Muscle of arm (tissue), 12 donors: ENCODE results near the gene OR8B8. TPM values are rescaled to one million over a fixed set of nuclear protein-coding genes. Genes with fewer than 3 reads are reported as not detected.
A peak's percentile ranks its signal among the peaks of the same experiment; 100 is the strongest.
"Not testable (repeated sequence)": the region's sequence is repeated elsewhere in the genome, so short reads cannot be mapped to it uniquely, and the experiment has no call there.

Experiments
- DNase-seq: peaks from one replicate; pipeline ENCODE4 v3.0.0-alpha.2; 2013
- polyA plus RNA-seq, 12 donors: library from polyadenylated mRNA; unstranded; fragments of 120-200 nt; gene quantifications; one replicate each; pipeline ENCODE4 v1.2.1, GENCODE V29; 2013; ENCODE audit not compliant: insufficient read length in 12 of 12

Gene OR8B8
- polyA plus RNA-seq, 12 donors = not detected

DNA sequence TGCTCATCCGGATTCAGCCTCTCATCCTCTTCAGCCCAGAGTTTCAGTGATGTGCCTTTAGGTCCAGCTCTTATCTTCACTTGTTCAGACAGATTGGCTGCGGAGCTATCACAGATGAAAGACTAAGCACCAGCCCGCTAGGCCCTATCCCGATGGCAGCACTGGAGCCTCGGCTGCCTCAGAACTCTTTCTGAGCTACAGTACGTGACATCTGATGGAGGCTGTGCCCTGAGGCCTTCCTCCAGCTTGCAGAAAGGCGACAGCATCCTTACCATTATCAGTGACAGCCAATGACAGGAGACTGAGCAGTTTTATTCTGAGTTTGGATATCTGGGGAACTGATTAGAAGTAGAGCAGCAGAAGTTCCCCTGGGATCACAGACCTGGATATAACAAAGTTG lies 4.0 kb downstream of the OR8B8 start:
- no peak for DNase-seq

DNA sequence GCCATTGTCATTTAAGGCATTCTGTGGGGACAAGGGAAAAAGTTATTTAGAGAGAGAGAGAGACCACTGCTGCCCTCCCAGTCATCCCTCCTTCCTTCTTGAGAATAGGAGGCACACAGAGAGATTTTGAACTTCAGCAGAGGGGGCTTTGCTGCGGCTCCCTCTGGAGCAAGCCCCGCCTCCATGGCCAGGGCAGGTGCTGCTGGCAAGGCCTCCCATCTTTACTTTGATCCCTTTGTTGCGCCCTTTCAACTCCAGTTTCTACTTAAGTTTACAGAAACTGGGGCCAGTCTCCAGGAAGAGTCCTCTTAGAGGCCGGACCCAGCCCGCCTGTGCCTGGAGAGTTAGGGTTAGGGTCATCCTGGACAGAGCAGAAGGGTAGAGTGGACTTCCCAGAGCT lies 4.4 kb downstream of the OR8B8 start:
- no peak for DNase-seq

DNA sequence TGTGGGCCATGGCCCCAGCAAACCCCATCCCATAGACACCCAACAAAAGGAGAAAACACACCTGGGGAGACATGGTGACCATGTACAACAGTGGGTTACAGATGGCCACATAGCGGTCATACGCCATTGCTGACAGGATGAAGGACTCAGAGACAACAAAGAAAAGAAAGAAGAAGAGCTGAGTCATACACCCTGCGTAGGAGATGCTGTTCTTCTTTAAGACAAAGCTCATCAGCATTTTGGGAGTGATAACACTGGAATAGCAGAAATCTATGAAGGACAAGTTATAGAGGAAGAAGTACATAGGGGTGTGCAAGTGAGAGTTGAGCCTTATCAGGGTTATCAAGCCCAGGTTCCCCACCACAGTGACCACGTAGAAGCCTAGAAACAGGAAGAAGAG lies 4.9 kb downstream of the OR8B8 start:
- no peak for DNase-seq

DNA sequence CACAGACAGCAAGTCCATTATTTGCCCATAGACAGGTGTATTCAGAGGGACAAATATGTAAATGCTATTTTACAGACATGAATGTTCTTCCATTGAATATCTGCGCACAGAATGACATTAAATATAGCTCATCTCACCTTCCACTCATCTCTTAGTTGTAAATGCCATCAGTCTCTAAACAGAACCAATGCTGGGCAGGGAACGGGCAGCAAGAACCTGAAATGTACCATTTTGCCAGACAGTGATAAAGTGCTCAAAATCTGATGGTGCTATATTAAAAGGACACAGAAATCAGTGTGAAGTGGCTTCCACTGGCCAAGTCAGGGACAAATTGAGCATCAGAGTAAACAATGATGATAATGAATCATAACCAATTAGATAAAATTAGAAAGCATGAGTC lies 10.8 kb downstream of the OR8B8 start:
- DNase-seq = no peak

DNA sequence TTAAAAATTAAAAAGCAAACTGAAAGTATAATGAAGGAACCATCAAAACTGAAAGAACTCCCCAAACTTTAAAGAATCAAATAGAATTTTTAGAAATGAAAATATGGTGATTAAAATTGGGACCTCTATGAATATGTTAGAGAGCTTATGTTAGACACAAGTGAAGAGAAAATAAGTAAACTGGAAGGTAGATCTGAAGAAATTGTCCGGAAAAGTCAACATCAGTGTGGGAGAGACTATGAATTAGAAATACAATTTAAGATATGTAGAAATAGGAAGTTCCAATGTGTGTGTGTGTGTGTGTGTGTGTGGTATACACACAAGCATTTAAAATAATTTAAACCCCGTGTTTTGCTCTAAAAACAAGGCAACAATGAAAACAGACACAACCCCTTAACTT lies 15.9 kb downstream of the OR8B8 start:
- no peak for DNase-seq

DNA sequence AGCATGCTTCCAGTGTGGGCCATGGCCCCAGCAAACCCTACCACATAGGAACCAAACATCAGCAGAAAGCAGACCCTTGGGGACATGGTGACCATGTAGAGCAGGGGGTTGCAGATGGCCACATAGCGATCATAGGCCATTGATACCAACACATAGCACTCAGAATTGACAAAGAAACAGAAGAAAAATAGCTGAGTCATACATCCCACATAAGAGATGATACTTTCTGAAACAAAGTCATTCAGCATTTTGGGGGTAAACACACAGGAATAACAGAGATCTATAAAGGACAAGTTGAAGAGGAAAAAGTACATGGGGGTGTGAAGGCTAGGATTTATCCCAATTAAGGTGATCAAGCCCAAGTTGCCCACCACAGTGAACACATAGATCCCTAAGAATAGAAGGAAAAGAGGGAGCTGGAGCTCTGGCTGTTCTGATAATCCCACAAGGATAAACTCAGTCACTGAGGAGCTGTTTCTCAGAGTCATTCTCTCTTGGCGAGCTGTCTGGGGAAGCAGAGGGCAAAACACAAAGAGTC lies 21.0 kb downstream of the OR8B8 start, which contains the start of gene OR8B4:
Gene OR8B4, minus strand, starts transcription at position 488 of the 538 bp plus-strand sequence. Its CDS starts 0 bp downstream, at position 488.
- DNase-seq = no peak

DNA sequence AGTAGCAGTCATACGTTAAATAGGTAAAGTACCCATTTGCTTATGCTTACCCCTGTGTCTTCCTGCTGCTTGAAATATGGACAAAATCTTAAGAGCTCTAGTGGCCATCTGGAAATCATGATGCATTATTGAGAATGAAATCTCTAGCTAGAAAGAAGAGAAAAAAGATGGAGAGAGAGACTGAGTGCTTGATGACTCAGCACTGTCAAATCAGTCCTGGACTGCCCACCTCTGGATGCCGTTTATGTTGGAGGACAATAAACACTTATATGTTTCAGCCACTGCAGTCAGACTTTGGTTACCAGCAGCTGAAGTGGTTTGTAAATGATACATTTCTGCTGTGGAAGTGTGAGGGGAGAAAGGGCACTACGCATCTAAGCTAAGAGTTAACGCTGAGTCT lies 24.5 kb downstream of the OR8B8 start:
- DNase-seq = no peak

DNA sequence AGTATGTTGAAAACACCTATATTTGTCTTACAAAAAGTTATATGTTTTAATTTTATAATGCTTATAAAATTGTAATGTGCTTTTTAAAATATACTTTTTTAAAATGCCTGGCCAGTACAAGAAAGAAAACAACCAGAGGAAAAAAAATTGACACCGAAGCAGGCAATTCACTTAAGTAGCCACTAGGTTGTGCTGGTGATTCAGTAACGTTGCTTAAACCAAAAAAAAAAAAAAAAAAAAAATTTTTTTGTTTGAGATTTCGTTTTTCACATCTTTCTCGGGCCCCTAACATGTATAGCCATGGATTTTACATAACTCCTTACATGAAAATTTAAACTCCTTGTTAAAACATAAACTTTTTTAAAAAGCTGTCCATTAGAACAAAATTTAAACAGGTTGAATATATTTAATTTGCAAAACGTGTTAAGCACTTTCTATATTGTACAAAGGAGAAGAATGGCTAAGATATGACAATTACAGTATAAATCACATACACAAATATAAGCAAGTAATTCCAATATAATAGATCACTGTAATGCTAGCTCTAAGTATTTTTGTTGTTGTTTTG lies 30.1 kb downstream of the OR8B8 start:
- no peak for DNase-seq

DNA sequence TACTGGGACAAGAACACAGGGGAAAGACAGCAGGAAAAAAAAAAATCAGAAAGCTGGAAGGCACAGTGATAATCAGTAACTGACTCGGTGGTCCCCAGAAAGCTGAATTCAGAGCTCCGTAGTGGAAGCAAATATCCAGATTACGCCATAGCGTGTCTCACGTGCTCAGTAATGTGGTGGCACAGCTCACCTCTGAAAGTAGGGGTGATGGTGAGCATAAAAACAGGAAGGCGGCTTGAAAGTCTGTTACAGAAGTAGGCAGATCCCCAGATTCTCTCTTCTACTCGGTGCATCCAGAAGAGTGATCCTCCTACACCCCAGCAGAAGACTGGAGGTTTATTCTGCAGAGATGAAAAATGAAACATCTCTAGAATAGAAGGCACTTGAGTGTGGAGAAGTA lies 35.6 kb downstream of the OR8B8 start:
- DNase-seq = no peak

DNA sequence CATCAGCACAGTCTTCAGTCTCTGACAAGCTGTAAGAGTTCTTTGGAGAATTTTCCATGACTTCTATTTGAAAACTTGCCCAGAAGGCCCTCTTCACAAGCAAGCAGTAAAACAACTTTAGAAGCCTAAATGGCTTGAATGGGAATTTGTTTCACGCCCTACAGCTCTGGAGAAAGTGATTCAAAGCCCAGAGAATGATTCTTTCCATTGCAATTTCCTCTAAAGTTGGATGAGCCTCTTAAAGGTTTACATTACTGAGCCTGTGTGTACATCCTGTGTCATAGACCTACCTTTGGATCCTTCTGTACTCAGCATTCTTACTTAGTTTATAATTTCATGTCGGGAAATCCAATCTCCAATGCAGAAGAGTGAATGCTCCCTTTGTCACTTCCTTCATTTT lies 39.9 kb downstream of the OR8B8 start:
- DNase-seq = no peak

DNA sequence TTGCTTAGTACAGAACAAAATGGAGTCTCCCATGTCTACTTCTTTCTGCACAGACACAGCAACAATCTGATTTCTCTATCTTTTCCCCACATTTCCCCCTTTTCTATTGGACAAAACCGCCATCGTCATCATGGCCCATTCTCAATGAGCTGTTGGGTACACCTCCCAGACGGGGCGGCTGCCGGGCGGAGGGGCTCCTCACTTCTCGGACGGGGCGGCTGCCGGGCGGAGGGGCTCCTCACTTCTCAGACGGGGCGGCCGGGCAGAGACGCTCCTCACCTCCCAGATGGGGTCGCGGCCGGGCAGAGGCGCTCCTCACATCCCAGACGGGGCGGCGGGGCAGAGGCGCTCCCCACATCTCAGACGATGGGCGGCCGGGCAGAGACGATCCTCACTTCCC lies 42.3 kb downstream of the OR8B8 start:
- not testable (repeated sequence) for DNase-seq

DNA sequence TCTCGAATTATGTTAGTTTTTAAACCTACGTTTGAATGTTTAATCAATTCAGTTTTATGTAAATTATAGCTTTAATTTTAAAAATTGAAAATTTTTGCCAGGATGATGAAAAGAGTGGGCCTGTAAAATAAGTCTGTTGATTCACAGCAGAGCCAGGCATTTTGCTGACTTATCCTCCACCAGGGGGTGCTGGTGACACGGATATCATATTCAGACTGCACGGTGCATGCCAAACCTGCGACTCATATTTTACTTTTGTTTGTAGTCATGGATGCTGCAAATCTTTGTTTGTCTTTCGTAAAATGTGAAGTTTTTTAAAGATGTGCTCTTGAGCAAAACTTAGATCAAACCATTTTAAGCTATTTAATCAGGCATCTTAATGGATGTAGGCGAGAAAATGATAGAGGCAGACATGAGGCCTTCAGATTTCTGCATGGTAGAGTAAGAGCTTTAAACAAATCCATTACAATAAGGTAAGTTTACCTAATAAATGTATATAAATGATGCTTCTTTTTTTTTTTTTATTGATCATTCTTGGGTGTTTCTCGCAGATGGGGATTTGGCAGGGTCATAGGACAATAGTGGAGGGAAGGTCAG lies 43.1 kb downstream of the OR8B8 start:
- DNase-seq = peak; percentile 48

DNA sequence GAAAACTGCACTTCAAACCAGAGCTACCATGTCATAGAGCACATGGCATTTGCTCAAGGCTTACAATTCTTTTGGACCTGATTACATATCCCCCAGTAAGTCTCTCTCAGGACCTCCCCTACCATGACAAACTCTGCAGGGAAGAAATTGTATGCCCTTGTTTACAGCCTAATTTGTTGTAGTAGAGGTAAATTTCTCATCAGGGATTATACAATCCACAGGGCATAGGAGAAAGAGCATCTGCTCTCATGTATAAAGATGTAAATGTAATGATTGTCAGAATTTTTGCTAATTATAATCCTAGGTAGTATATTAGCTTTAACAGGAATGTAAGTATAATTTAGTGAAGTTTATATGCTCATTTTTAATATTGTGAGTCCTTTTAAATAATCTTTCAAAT lies 46.6 kb downstream of the OR8B8 start, which contains the start of gene OR8B3:
Gene OR8B3, minus strand, starts transcription at position 101 of the 400 bp plus-strand sequence. CDS start 1,673 bp downstream, outside the sequence.
- no peak for DNase-seq

DNA sequence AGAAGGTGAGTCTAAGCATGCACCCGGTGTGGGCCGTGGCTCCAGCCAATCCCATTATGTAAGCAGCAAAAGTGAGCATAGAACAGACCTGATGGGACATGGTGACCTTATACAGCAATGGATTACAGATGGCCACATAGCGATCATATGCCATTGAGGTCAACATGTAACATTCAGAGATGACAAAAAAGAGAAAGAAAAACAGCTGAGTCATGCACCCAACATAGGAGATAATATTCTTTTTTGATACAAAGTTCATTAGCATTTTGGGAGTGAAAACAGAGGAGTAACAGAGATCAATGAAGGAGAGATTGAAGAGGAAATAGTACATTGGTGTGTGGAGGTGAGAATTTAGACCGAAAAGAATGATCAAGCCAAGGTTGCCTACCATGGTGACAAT lies 48.6 kb downstream of the OR8B8 start:
- not testable (repeated sequence) for DNase-seq

DNA sequence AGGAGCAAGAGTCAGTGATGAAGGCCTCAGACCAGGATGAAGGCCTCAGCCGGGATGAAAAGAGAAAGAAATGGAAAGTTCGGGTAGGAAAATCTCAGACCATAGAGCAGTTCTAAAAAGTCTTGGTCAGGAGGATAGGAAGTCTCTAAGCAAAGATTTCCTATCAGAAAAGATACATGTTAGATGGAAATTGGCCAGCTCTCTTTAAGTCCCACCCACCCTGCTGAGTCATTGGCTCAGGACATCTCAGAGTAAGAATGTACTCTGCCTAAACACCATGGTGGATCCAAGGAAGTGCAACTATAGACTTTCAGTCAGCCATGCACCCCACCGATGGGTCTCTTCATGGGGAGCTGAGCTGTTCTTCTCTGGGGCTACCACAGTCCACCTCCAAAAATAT lies 51.1 kb downstream of the OR8B8 start:
- DNase-seq = no peak

Other genes starting within 250 kb of the OR8B8 start
- under 1 TPM in 1 of 12 donors, not detected in 11; 0.04 TPM for gene OR8G1, start 204.6 kb downstream of the OR8B8 start, polyA plus RNA-seq
- under 1 TPM in 4 of 12 donors, not detected in 8; 0.14 to 0.20 (median 0.16) TPM for gene OR8G5, start 189.3 kb downstream of the OR8B8 start, polyA plus RNA-seq
- under 1 TPM in 7 of 12 donors, not detected in 5; 0.01 to 0.08 (median 0.07) TPM for gene OR8D1, start 131.7 kb downstream of the OR8B8 start, polyA plus RNA-seq
- not detected for gene OR8D2, start 125.5 kb downstream of the OR8B8 start, polyA plus RNA-seq
- not detected for gene OR8B2, start 61.2 kb downstream of the OR8B8 start, polyA plus RNA-seq
- not detected for gene OR8B3, start 46.7 kb downstream of the OR8B8 start, polyA plus RNA-seq
- not detected for gene OR8B4, start 20.8 kb downstream of the OR8B8 start, polyA plus RNA-seq
- gene OR8B12, start 98.0 kb upstream of the OR8B8 start, polyA plus RNA-seq = not detected
- gene OR8A1, start 124.3 kb upstream of the OR8B8 start, polyA plus RNA-seq = under 1 TPM in 9 of 12 donors, not detected in 3; 0.04 to 0.78 (median 0.22) TPM
- under 1 TPM in 4 of 12 donors, not detected in 8; 0.10 to 0.18 (median 0.15) TPM for gene PANX3, start 165.7 kb upstream of the OR8B8 start, polyA plus RNA-seq
- 10 to 100 TPM in 11 of 12 donors, not detected in 1; 17.4 to 35.2 (median 25.4) TPM for gene TBRG1, start 177.2 kb upstream of the OR8B8 start, polyA plus RNA-seq
- gene SIAE, start 228.0 kb upstream of the OR8B8 start, polyA plus RNA-seq = 10 to 100 TPM in 1 of 12 donors, 1 to 10 TPM in 10, not detected in 1; 4.7 to 23.3 (median 7.2) TPM
- 1 to 10 TPM in 10 of 12 donors, not detected in 2; 2.0 to 6.4 (median 3.7) TPM for gene SPA17, start 228.2 kb upstream of the OR8B8 start, polyA plus RNA-seq